ENCODE data around the gene TRIM8. TPM values are rescaled to one million over a fixed set of nuclear protein-coding genes. Genes with fewer than 3 reads are reported as not detected.

The TRIM8 gene
- polyA plus RNA-seq, 1 experiment, result 105 TPM

DNA sequence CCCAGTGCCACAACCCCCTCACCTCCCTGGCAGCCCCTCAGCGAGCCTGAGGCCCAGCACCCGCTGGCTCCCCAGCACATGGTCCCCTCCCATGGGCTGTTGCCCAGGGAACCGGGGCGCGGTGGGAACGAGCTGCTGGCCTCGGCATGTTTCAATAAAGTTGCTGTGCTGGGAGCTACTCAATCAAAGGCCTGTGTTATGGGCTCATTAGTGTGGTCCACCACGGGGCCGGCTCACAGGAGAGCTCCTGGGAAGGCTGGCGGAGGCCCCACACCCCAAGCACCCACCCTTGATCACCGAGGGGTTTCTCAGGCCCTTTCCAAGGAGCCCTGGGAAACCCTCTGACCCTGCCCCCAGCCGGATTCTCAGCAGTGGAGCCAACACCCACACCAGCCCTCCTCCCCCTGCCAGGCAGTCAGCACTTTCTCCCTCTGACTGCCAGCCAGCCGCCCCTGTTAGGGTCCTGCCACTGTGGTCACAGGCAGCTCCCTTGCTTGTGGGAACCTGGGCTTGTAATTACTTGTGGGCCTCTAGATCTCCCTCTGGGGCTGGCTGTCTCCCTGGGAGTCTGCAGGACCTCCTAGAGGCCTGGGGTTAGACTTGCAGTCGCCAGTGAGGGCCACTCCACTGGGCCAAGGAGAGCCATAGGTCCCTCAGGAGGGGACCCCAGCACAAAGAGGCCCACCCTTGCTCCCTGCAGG, 24.8 kb upstream of the TRIM8 start:
- H3K36me3 ChIP-seq (ENCODE audit: control insufficient read depth, insufficient read depth, low read length), result peaks cover 16% of the 10 kb centered on the region
- POLR2A ChIA-PET, result no interaction called here
- H3K4me3 ChIP-seq (ENCODE audit: low read depth, low read length), result no peak overlapping the region
- TF ChIP-seq, protein P1, sequence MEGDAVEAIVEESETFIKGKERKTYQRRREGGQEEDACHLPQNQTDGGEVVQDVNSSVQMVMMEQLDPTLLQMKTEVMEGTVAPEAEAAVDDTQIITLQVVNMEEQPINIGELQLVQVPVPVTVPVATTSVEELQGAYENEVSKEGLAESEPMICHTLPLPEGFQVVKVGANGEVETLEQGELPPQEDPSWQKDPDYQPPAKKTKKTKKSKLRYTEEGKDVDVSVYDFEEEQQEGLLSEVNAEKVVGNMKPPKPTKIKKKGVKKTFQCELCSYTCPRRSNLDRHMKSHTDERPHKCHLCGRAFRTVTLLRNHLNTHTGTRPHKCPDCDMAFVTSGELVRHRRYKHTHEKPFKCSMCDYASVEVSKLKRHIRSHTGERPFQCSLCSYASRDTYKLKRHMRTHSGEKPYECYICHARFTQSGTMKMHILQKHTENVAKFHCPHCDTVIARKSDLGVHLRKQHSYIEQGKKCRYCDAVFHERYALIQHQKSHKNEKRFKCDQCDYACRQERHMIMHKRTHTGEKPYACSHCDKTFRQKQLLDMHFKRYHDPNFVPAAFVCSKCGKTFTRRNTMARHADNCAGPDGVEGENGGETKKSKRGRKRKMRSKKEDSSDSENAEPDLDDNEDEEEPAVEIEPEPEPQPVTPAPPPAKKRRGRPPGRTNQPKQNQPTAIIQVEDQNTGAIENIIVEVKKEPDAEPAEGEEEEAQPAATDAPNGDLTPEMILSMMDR (IDR thresholded peaks at IDR 0.05; ENCODE audit: insufficient read depth, low read depth, low read length), result no peak
- DNase-seq (ENCODE audit: low read depth), result no peak
- CTCF ChIA-PET, result interaction anchor here (0.7 to 1.5 kb wide), 3 partner anchors 8 to 59 kb away, joined by 3 to 5 read pairs (median 3); no protein-coding TSS in a partner anchor
- H3K27me3 ChIP-seq (ENCODE audit: control insufficient read depth, insufficient read depth, low read length), result no peaks in the 10 kb centered on the region

DNA sequence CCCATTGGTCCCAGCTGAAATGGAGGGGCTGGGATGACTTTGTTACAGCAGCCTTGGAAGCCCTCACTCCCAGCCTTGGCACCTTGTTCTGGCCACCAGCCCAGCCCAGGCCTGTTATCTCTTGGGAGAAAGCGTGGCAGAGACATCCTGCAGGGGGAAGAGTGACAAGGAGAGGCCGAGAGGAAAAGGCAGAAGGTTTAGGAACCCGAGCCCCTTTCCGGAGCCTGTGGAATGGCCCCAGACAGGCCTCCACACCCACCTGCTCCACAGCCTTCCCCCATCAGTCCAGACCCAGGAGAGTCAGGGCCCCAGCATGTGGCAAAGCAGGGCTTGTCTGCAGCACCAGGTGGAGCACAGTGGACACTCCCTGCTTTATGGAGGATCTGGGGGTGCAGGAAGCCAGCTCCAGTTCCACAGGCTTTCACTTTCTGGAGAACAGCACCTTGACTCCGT, 24.1 kb upstream of the TRIM8 start:
- TF ChIP-seq, protein P1 (IDR thresholded peaks at IDR 0.05; ENCODE audit: insufficient read depth, low read depth, low read length), result no peak
- Histone ChIP-seq H3K36me3 (ENCODE audit: control insufficient read depth, insufficient read depth, low read length) (peaks cover 16% of the 10 kb centered on the region), H3K27me3 (ENCODE audit: control insufficient read depth, insufficient read depth, low read length) (no peaks in the 10 kb centered on the region), H3K4me3 (ENCODE audit: low read depth, low read length) (no peak overlapping the region)
- CTCF ChIA-PET, result interaction anchor here (0.5 to 1.2 kb wide), 2 partner anchors 8 to 197 kb away, joined by 3 read pairs; no protein-coding TSS in a partner anchor
- DNase-seq (ENCODE audit: low read depth), result no peak
- POLR2A ChIA-PET, result no interaction called here

- CTCF ChIA-PET, result interaction anchor here (1.2 kb wide), 1 partner anchor 9 kb away, joined by 3 read pairs; no protein-coding TSS in a partner anchor
- H3K27me3 ChIP-seq (ENCODE audit: control insufficient read depth, insufficient read depth, low read length), result no peaks in the 10 kb centered on the region
- H3K36me3 ChIP-seq (ENCODE audit: control insufficient read depth, insufficient read depth, low read length), result peaks cover 14% of the 10 kb centered on the region
- DNase-seq (ENCODE audit: low read depth), result no peak
- H3K4me3 ChIP-seq (ENCODE audit: low read depth, low read length), result no peak overlapping the region
- TF ChIP-seq, protein P1 (IDR thresholded peaks at IDR 0.05; ENCODE audit: insufficient read depth, low read depth, low read length), result no peak
- POLR2A ChIA-PET, result interaction anchor here (0.6 kb wide), 1 partner anchor 10 kb away, joined by 3 read pairs; no protein-coding TSS in a partner anchor
Measured at GRCh38 chr10:102620591-102621442, 23.5 kb upstream of the TRIM8 start.

- ChIA-PET CTCF (interaction anchor here (0.6 to 1.7 kb wide), 2 partner anchors 17 to 54 kb away, joined by 4 to 5 read pairs; no protein-coding TSS in a partner anchor), POLR2A (interaction anchor here (0.6 kb wide), 1 partner anchor 11 kb away, joined by 3 read pairs; no protein-coding TSS in a partner anchor)
- Histone ChIP-seq H3K36me3 (ENCODE audit: control insufficient read depth, insufficient read depth, low read length) (peaks cover 9% of the 10 kb centered on the region), H3K27me3 (ENCODE audit: control insufficient read depth, insufficient read depth, low read length) (no peaks in the 10 kb centered on the region), H3K4me3 (ENCODE audit: low read depth, low read length) (no peak overlapping the region)
- no peak for DNase-seq (ENCODE audit: low read depth)
- TF ChIP-seq, protein P1 (IDR thresholded peaks at IDR 0.05; ENCODE audit: insufficient read depth, low read depth, low read length), result no peak
Measured at GRCh38 chr10:102621443-102622325, 22.6 kb upstream of the TRIM8 start.

All from BJ (cell line).